Naive thymus-derived CD8-positive, alpha-beta T cell (primary cell): ENCODE data around the gene WFS1. TPM values are rescaled to one million over a fixed set of nuclear protein-coding genes. Genes with fewer than 3 reads are reported as not detected.

Experiments used
- ATAC-seq, 2 donors: fragments of 150-1000 bp; cut with Tn5 transposase in 1 of 2; sonication (Bioruptor Pico), chemical (Tn5 transposase) in 1 of 2; 1 replicate in 1 of 2; 2 replicates in 1 of 2; pipeline ENCODE4 v1.10.0; 2021; ENCODE audit warnings: mild to moderate bottlenecking in 2 of 2, moderate library complexity in 2 of 2
- POLR2A ChIA-PET: fragments of 350-600 bp; sonication (Branson Sonifier 250); formaldehyde crosslinking; loops from one replicate; lab custom pipeline; 2021; ENCODE audit warnings: antibody characterized with exemption; lab: Charles Lee
- DNase-seq, 10 donors: peaks; one replicate each; pipeline versions ENCODE4 v3.0.0 to v3.0.0-alpha.2; 2020 to 2022
- H3K27ac Mint-ChIP-seq, 10 donors: one replicate each; pipeline ENCODE4 v1.8.0; 2020 to 2022; ENCODE audit warnings: mild to moderate bottlenecking in 10 of 10, mixed read lengths in 10 of 10, moderate library complexity in 4 of 10, inconsistent platforms in 1 of 10
- H3K27me3 Mint-ChIP-seq, 5 donors: one replicate each; pipeline ENCODE4 v1.8.0; 2021 to 2022; ENCODE audit warnings: mixed read lengths in 5 of 5
- H3K36me3 Mint-ChIP-seq, 3 donors: one replicate each; pipeline ENCODE4 v1.8.0; 2020 to 2022; ENCODE audit warnings: mixed read lengths in 3 of 3, mild to moderate bottlenecking in 2 of 3, inconsistent platforms in 1 of 3
- H3K4me1 Mint-ChIP-seq, 4 donors: one replicate each; pipeline ENCODE4 v1.8.0; 2021 to 2022; ENCODE audit warnings: mixed read lengths in 4 of 4
- H3K4me3 Mint-ChIP-seq, 10 donors: one replicate each; pipeline ENCODE4 v1.8.0; 2020 to 2022; ENCODE audit warnings: mild to moderate bottlenecking in 10 of 10, mixed read lengths in 10 of 10, moderate library complexity in 6 of 10, inconsistent platforms in 1 of 10
- H3K9me3 Mint-ChIP-seq, 9 donors: one replicate each; pipeline ENCODE4 v1.8.0; 2020 to 2022; ENCODE audit warnings: mixed read lengths in 9 of 9, mild to moderate bottlenecking in 3 of 9, inconsistent platforms in 1 of 9, moderate library complexity in 1 of 9
- polyA plus RNA-seq, 3 donors: library from polyadenylated mRNA; unstranded; fragments of 300-500 nt; fragmentation: Illumina TruSeq; gene quantifications; one replicate each; pipeline ENCODE4 v1.2.3, GENCODE V29; 2021
- total RNA-seq, 8 experiments: library from RNA in 2 of 8; stranded (reverse) in 2 of 8; gene quantifications; one replicate each; pipeline ENCODE4 v1.2.3 and lab custom pipeline; 2021 to 2026

Gene WFS1
- total and polyA plus RNA-seq, 5 experiments from 2014 or later: 2.9 to 5.9 (median 4.8) TPM

DNA sequence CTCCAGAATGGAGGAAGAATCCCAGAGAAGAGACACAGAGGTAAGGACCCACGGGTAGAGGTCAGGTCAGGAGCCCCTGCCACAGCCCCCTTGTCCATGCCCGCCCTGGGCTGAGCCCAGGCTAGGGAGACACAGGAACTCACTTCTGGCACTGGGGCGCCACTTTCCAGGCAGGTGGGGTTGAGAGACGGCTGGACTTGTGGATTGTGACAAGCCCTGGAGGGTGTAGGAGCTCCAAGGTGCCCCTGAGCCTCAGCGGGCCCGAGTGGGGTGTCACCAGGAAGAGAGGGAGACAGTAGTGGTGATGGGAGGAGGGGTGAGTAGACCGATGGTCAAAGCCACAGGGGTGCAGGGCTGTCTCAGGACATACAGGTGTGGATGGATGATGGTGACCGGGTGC, 58.9 kb downstream of the WFS1 start:
- Mint-ChIP-seq H3K27me3 (peaks cover 10 to 73% (median 25%) of the 10 kb centered on the region in 5 donors), H3K27ac (no peak overlapping the region), H3K4me1 (peaks cover 0 to 6% (median 3%) of the 10 kb centered on the region in 4 donors), H3K36me3 (peaks cover 0 to 4% (median 0%) of the 10 kb centered on the region in 3 donors), H3K9me3 (peaks cover 0 to 7% (median 0%) of the 10 kb centered on the region in 9 donors), H3K4me3 (no peak overlapping the region)
- POLR2A ChIA-PET: no interaction called here
- no peak for ATAC-seq
- DNase-seq: no peak

DNA sequence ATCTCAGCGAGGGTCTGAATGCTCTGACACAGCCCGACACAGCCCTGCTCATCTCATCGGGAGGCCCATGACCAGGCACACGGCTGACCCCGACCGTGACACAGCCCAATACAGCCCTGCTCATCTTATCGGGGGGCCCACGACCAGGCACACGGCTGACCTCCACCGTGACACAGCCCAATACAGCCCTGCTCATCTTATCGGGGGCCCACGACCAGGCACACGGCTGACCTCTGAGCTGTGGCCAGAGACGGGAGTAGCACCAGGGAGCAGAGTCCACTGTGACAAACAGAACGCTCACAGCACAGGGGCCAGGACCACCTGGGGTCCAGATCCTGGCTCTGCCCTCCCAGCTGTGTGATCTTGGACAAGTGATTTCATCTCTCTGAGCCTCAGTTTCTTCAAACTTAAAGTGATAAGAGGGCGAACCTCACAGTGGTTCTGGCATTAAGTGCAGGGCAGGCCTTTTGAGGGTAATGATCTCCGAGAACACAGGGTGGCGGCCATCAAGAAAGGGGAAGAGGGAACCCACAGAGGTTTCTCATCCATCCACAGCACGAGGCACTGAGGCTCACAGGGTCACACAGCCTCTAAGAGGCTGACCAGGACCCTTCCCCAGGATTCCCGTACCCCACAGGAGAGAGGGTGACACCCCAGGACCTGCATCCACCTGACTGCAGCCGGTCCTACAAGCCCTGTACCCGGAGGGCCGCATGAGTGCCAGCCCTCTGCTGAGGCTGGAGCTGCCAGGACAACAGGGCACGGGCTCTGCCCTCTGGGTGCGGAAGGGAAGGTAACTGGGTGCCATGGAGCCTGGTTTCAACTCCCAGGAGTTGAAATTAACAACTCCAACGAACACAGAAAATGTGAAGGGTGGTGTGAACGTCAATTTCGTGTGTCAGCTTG, 60.1 kb downstream of the WFS1 start:
- Mint-ChIP-seq H3K4me1 (peaks cover 0 to 4% (median 2%) of the 10 kb centered on the region in 4 donors), H3K9me3 (peaks cover 0 to 16% (median 0%) of the 10 kb centered on the region in 9 donors), H3K4me3 (no peak overlapping the region), H3K27ac (no peak overlapping the region), H3K36me3 (peaks cover 0 to 4% (median 0%) of the 10 kb centered on the region in 3 donors), H3K27me3 (peaks cover 7 to 68% (median 30%) of the 10 kb centered on the region in 5 donors)
- POLR2A ChIA-PET: no interaction called here
- DNase-seq (no peak), ATAC-seq (no peak)

DNA sequence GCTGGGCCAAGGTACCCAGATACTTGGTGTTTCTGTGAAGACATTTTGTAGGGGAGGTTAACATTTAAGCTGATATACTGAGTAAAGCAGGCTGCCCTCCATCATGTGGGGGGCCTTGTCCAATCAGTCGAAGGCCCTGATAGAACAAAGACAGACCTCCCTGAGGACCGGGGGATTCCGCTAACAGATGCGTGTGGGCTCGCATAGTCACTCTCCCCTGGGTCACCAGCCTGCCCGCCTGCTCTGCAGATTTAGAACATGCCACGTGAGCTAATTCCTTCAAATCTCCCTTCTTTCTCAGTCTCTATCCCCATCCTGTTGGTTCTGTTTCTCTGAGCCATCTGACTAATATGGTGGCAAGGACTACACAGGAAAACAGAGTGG, 60.7 kb downstream of the WFS1 start:
- ATAC-seq (no peak), DNase-seq (no peak)
- POLR2A ChIA-PET: no interaction called here
- Mint-ChIP-seq H3K4me3 (no peak overlapping the region), H3K9me3 (peaks cover 0 to 16% (median 0%) of the 10 kb centered on the region in 9 donors), H3K27me3 (peaks cover 12 to 74% (median 36%) of the 10 kb centered on the region in 5 donors), H3K27ac (no peak overlapping the region), H3K36me3 (peaks cover 0 to 4% (median 0%) of the 10 kb centered on the region in 3 donors), H3K4me1 (peaks cover 0 to 2% (median 0%) of the 10 kb centered on the region in 4 donors)

DNA sequence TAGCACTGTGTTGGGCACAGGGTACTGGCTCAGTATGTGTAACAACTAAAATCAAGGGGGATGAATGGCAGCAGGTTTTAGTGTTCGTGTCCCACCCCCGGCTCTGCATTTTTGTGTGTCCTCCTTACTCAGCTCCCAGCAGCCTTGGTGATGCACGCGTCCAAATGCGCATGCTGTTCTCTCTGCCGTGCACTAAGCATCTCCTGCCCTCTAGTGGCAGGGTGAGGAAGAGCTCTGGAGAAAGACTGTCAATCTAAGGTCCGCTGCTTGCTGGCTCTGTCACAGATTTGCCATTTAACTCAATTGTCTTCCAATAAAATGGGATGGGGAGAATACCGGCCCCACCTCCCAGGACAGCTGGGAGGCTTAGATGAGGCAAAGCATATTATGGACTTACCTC, 61.4 kb downstream of the WFS1 start:
- Mint-ChIP-seq H3K36me3 (peaks cover 0 to 4% (median 0%) of the 10 kb centered on the region in 3 donors), H3K27me3 (peaks cover 12 to 74% (median 34%) of the 10 kb centered on the region in 5 donors), H3K4me3 (no peak overlapping the region), H3K27ac (no peak overlapping the region), H3K4me1 (peaks cover 0 to 2% (median 0%) of the 10 kb centered on the region in 4 donors), H3K9me3 (peaks cover 0 to 16% (median 0%) of the 10 kb centered on the region in 9 donors)
- DNase-seq (no peak), ATAC-seq (no peak)
- POLR2A ChIA-PET: no interaction called here

DNA sequence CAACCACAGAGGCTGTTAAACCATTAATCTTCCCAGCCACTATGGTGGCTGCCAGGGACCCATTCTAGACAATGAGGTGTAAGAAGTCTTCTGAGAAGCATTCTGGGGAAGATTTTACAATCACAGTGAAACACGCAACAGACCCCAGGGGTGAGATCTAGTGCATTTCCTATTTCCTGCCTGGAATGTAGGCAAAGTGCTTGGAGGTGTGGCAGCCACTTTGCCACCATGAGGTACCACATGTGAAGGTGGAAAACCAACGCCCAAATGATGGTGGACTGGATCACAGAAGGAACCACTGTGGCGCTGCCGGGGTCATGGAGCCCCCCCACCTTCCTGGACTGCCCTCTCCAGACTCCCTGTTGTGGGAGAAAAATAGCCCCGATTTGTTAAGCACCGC, 61.8 kb downstream of the WFS1 start:
- ATAC-seq: no peak
- Mint-ChIP-seq H3K4me1 (peaks cover 0 to 2% (median 0%) of the 10 kb centered on the region in 4 donors), H3K27me3 (peaks cover 12 to 70% (median 30%) of the 10 kb centered on the region in 5 donors), H3K4me3 (no peak overlapping the region), H3K9me3 (peaks cover 0 to 16% (median 0%) of the 10 kb centered on the region in 9 donors), H3K27ac (no peak overlapping the region), H3K36me3 (peaks cover 0 to 4% (median 0%) of the 10 kb centered on the region in 3 donors)
- POLR2A ChIA-PET: no interaction called here
- DNase-seq: no peak

DNA sequence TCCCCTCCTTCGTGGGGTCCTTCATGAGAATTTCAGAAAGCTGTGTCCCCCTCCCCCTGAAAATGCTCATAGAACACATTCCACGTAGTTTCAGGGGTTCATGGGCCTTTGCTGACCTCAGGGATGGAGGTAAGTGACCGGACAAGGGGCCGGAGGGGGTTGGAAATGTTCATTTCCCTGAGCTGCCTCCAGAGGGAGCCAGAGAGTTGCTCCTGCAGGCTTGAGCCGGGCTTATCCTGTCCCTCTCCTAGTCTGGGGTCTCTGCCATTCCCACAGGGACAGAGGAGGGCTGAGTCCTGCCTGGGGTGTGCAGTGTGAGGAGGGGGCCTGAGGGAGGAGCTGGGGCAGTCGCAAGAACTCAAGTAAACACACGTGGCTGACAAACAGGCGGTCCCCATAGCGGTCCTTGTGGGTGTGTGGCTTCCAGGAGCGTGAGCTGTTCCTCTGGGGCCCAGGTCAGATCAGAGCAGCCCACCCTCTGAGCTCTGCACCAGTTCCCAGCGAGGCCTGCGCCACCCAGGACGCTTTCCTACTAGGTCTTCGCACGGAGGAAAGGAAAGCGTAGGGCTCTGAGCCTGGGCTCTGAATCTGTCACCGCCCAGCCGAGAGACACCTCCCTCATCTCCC, 62.5 kb downstream of the WFS1 start:
- Mint-ChIP-seq H3K27ac (no peak overlapping the region), H3K27me3 (peaks cover 14 to 69% (median 30%) of the 10 kb centered on the region in 5 donors), H3K9me3 (peaks cover 0 to 16% (median 0%) of the 10 kb centered on the region in 9 donors), H3K4me3 (no peak overlapping the region), H3K36me3 (peaks cover 0 to 4% (median 0%) of the 10 kb centered on the region in 3 donors), H3K4me1 (peaks cover 0 to 4% (median 2%) of the 10 kb centered on the region in 4 donors)
- no peak for DNase-seq
- no peak for ATAC-seq
- POLR2A ChIA-PET: no interaction called here

DNA sequence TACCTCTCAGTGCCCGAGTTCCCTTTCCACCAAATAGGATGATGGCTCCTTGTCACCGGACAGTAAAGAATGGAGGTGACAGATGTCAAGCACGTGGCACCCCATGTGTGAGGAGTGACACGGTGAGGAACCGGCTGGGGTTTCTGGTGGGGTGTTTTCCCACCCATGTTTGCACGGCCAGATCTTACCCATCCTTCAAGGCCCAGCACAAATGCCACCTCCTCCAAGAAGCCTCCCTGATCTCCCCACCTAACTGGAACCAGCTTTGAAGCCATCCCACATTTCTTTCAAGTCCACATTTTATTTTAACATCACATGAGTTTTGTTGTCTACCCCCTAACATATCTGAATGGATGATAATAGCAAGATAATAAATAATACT, 63.0 kb downstream of the WFS1 start:
- Mint-ChIP-seq H3K4me3 (no peak overlapping the region), H3K27ac (no peak overlapping the region), H3K27me3 (peaks cover 15 to 71% (median 35%) of the 10 kb centered on the region in 5 donors), H3K4me1 (peaks cover 3 to 9% (median 4%) of the 10 kb centered on the region in 4 donors), H3K36me3 (peaks cover 0 to 4% (median 0%) of the 10 kb centered on the region in 3 donors), H3K9me3 (peaks cover 0 to 16% (median 0%) of the 10 kb centered on the region in 9 donors)
- POLR2A ChIA-PET: no interaction called here
- DNase-seq (no peak), ATAC-seq (no peak)

DNA sequence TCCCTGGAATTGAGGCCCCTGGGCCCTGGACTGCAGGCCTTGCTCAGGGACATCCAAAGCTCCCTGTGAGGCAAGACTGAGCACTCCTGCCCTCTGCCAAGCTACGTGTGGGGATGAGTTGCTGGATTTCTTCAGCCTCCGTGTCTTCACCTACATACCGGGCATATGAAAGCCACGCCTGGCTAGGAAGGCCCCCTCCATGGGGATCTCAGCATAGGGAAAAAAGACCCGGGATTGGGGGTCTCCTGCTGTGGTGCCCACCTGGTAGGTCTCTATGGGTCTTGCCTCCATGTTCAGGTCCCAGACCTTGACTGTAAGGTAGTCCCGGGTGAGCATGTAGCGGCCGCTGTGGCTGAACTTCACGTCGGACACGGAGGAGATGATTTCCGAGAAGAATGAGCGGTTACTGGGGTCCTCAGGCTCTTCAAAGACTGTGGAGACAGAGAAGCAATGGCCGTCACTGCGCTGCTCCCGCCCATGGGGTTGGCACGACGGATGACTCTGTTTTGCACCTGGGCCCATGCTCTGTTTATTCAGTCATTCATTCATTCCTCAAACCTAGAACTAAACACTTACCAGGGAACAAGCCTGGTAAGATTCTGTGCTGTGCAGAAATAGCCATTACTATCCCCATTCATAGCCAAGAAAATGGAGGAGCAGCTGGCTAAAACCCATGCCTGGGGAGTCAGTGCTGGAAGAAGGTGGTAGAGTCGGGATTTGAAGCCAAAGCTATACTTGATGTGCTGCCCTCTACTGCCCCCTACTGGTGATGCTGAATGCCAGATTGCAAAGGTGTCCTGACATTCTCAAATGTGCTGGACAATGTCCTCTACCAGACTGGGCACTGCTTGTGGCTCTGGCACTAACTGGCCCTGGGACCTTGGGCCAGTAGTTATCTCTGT, 63.9 kb downstream of the WFS1 start:
- DNase-seq: peak in 1 of 10 donors; percentile 50
- no peak for ATAC-seq
- Mint-ChIP-seq H3K9me3 (peaks cover 0 to 16% (median 0%) of the 10 kb centered on the region in 9 donors), H3K36me3 (peaks cover 0 to 4% (median 0%) of the 10 kb centered on the region in 3 donors), H3K27me3 (peaks cover 18 to 71% (median 36%) of the 10 kb centered on the region in 5 donors), H3K27ac (no peak overlapping the region), H3K4me1 (peaks cover 10 to 18% (median 11%) of the 10 kb centered on the region in 4 donors), H3K4me3 (no peak overlapping the region)
- POLR2A ChIA-PET: interaction anchor here (0.8 kb wide), 1 partner anchor 9 kb away, joined by 4 read pairs; no protein-coding TSS in a partner anchor

DNA sequence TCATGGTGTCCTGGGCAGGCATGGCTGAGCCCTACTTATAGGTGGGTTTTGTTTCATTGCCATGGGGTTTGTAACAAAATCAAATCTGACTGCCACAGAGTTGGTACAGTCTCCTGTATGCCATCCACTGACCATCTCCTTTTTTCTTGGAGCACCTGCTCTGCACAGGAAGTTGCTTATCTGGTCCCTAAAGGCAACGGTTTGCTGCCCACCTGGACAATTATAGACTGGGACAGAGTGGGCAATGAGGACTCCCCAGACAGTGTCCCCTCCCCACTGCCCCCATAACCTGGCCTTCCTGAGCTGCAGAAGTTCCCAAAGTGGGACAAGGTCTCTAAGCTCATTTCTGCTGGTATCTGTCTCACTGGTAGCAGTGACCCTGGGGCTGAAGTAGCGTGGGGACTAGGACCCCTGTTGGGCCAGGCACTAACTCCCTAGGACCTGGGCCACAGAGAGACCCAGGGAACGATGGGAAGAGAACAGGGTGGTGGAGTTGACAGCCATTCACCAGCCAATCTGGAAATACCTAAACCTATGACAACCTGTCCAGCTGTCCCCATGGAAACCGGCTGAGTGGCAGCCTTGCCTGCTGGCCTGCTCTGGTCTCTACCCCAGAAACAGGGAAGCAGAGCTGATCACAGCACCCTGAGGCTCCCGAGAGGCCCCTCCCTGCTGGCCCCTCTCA, 64.7 kb downstream of the WFS1 start:
- Mint-ChIP-seq H3K9me3 (peaks cover 0 to 16% (median 0%) of the 10 kb centered on the region in 9 donors), H3K27ac (peak overlapping the region in 1 of 10 donors; percentile 40), H3K36me3 (peaks cover 0 to 4% (median 0%) of the 10 kb centered on the region in 3 donors), H3K27me3 (peaks cover 19 to 75% (median 44%) of the 10 kb centered on the region in 5 donors), H3K4me3 (no peak overlapping the region), H3K4me1 (peaks cover 11 to 22% (median 16%) of the 10 kb centered on the region in 4 donors)
- ATAC-seq: no peak
- POLR2A ChIA-PET: no interaction called here
- peak in 1 of 10 donors; percentile 44 for DNase-seq

DNA sequence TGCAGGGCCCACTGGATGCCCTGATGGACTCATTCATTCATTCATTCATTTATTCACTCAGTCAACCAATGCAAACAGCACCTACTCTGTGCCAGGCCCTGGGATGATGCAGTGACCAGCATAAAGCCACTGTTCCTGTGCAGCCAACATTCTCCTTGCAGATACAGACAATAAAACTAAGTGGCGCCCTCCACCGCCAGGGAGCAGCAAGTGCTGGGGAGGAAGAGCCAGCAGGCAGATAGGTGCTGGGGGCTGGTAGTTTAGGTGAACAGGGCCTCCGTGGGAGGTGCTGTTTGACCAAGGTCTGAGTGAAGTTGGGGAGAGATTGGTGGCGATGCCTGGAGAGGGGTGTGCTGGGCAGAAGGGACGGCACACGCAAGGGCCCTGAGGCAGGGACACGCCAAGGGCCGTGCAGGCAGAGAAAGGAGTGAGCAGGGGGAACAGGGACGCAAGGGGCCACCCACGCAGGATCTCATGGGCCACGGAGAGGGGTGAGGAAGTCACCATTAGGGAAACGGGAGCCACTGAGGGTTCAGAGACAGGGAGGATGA, 65.5 kb downstream of the WFS1 start:
- Mint-ChIP-seq H3K4me1 (peaks cover 11 to 22% (median 17%) of the 10 kb centered on the region in 4 donors), H3K36me3 (peaks cover 0 to 4% (median 0%) of the 10 kb centered on the region in 3 donors), H3K27ac (peak overlapping the region in 1 of 10 donors; percentile 40), H3K27me3 (peaks cover 19 to 82% (median 50%) of the 10 kb centered on the region in 5 donors), H3K4me3 (no peak overlapping the region), H3K9me3 (peaks cover 0 to 16% (median 0%) of the 10 kb centered on the region in 9 donors)
- POLR2A ChIA-PET: no interaction called here
- DNase-seq (peak in 1 of 10 donors; percentile 37), ATAC-seq (no peak)

DNA sequence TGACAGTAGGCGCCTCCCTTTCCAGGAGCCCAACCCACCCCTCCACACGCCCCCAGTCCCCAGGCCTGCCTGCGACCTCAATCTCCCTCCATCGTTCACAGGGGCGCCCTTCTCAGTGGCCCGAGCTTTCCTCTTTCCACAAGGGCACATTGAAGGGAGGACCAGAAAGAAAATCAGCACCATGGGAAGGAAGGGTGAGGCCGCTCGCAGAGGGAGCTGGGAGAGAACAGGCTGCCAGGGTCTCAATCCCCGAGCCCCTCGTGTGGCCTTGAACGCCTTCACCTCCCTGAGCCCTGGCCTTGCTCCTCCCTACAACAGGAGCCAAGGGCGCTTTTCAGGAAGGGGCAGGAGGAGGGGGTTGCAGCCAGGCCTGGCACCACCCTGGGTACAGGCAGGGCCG, 66.5 kb downstream of the WFS1 start:
- H3K27ac Mint-ChIP-seq: no peak overlapping the region
- peaks cover 0 to 16% (median 0%) of the 10 kb centered on the region in 9 donors for H3K9me3 Mint-ChIP-seq
- H3K27me3 Mint-ChIP-seq: peaks cover 19 to 85% (median 58%) of the 10 kb centered on the region in 5 donors
- H3K36me3 Mint-ChIP-seq: peaks cover 0 to 4% (median 0%) of the 10 kb centered on the region in 3 donors
- ATAC-seq (no peak), DNase-seq (peak in 1 of 10 donors; percentile 24)
- POLR2A ChIA-PET: no interaction called here
- H3K4me1 Mint-ChIP-seq: peaks cover 11 to 22% (median 17%) of the 10 kb centered on the region in 4 donors
- H3K4me3 Mint-ChIP-seq: no peak overlapping the region
